HG03469 (cell line): ENCODE results near the gene KDM4F.
"Not testable (repeated sequence)": the region's sequence is repeated elsewhere in the genome, so short reads cannot be mapped to it uniquely, and the experiment has no call there.

Experiments used
- ATAC-seq: cut with Tn5 transposase; IDR thresholded peaks from one replicate; pipeline ENCODE4 v1.9.1; 2021; ENCODE audit warnings: mild to moderate bottlenecking, moderate library complexity, moderate number of reproducible peaks; ENCODE audit not compliant: unreplicated experiment

Gene KDM4F

GRCh38 chr11:95049122-95049521, at the start of gene KDM4F:
Gene KDM4F, plus strand, starts transcription at chr11:95049422.
- not testable (repeated sequence) for ATAC-seq

- ATAC-seq, result no peak
Measured at GRCh38 chr11:95003716-95004115, 45.5 kb upstream of the KDM4F start.

GRCh38 chr11:95005642-95006041, 43.6 kb upstream of the KDM4F start:
- ATAC-seq, result no peak

- ATAC-seq, result no peak
Measured at GRCh38 chr11:95011376-95011775, 37.8 kb upstream of the KDM4F start.

GRCh38 chr11:95014184-95014821, 34.9 kb upstream of the KDM4F start:
- no peak for ATAC-seq

- ATAC-seq, result no peak
Measured at GRCh38 chr11:95016139-95016538, 33.1 kb upstream of the KDM4F start.

- not testable (repeated sequence) for ATAC-seq
Measured at GRCh38 chr11:95021468-95021867, 27.8 kb upstream of the KDM4F start.

GRCh38 chr11:95024958-95025357, 24.3 kb upstream of the KDM4F start, which contains the start of gene KDM4E:
Gene KDM4E, plus strand, starts transcription at chr11:95025258. Its CDS starts 300 bp downstream, at chr11:95025558.
- ATAC-seq, result no peak

- not testable (repeated sequence) for ATAC-seq
Measured at GRCh38 chr11:95025594-95025993, 23.6 kb upstream of the KDM4F start.

GRCh38 chr11:95028357-95028756, 20.9 kb upstream of the KDM4F start:
- no peak for ATAC-seq

- ATAC-seq, result no peak
Measured at GRCh38 chr11:95033051-95033450, 16.2 kb upstream of the KDM4F start.

GRCh38 chr11:95035316-95035715, 13.9 kb upstream of the KDM4F start:
- ATAC-seq, result no peak

GRCh38 chr11:95037356-95038035, 11.7 kb upstream of the KDM4F start:
- not testable (repeated sequence) for ATAC-seq

GRCh38 chr11:95042239-95042638, 7.0 kb upstream of the KDM4F start:
- ATAC-seq, result no peak

- ATAC-seq, result no peak
Measured at GRCh38 chr11:95042906-95043305, 6.3 kb upstream of the KDM4F start.

GRCh38 chr11:95044010-95044409, 5.2 kb upstream of the KDM4F start:
- ATAC-seq, result no peak

- no peak for ATAC-seq
Measured at GRCh38 chr11:95045812-95046211, 3.4 kb upstream of the KDM4F start.

GRCh38 chr11:95050595-95051202, 1.5 kb downstream of the KDM4F start:
- no peak for ATAC-seq

GRCh38 chr11:95054356-95054755, 5.1 kb downstream of the KDM4F start:
- ATAC-seq, result no peak

- ATAC-seq, result peak; percentile 95
Measured at GRCh38 chr11:95055283-95055897, 6.2 kb downstream of the KDM4F start.

- ATAC-seq, result no peak
Measured at GRCh38 chr11:95057959-95058358, 8.7 kb downstream of the KDM4F start.

GRCh38 chr11:95058621-95059020, 9.4 kb downstream of the KDM4F start:
- ATAC-seq, result no peak
